GM12878 (cell line): Measurements from ENCODE around the gene FOXO1. TPM values are rescaled to one million over a fixed set of nuclear protein-coding genes. Genes with fewer than 3 reads are reported as not detected.

Experiments
- ATAC-seq: fragments of 200-7000 bp; cut with Tn5 transposase; 3 replicates; pipeline ENCODE4 v1.9.1; 2020; ENCODE audit warnings: mild to moderate bottlenecking, moderate library complexity
- BruUV-seq: library from RNA; stranded (reverse); fragments of 400-500 nt; replicated peaks from 2 replicates; lab custom pipeline; 2021; lab: Mats Ljungman, UMichigan
- CTCF ChIA-PET: fragments of 300-600 bp; sonication (Branson Sonifier 250); formaldehyde crosslinking; extraction: SDS; loops from one replicate; lab custom pipeline; 2021; ENCODE audit warnings: inconsistent platforms; lab: Yijun Ruan, JAX
- POLR2A ChIA-PET: fragments of 350-600 bp; formaldehyde crosslinking; extraction: SDS; loops from one replicate; lab custom pipeline; 2021; ENCODE audit warnings: inconsistent platforms; lab: Charles Lee
- RAD21 ChIA-PET: fragments of 300-600 bp; sonication (Branson Sonifier 250); formaldehyde crosslinking; loops from one replicate; lab custom pipeline; 2023; ENCODE audit warnings: antibody characterized with exemption; ENCODE audit not compliant: unreplicated experiment; lab: Charles Lee
- SMC1A ChIA-PET: fragments of 300-600 bp; sonication (Branson Sonifier 250); formaldehyde crosslinking; loops from one replicate; lab custom pipeline; 2023; ENCODE audit not compliant: unreplicated experiment, uncharacterized antibody; lab: Charles Lee
- DNase-seq: peaks from one replicate; pipeline ENCODE4 v3.0.0-alpha.2; 2011; ENCODE audit warnings: low read depth, low spot score
- FAIRE-seq: peaks from 3 replicates; lab custom pipeline; 2011; peaks lifted over from hg19 to GRCh38; lab: Jason Lieb, UNC
- H2AFZ ChIP-seq: 2 replicates; pipeline ENCODE4 v1.6.0; 2011; ENCODE audit warnings: low read depth, low read length, control low read depth; ENCODE audit not compliant: control insufficient read depth
- H3K27ac ChIP-seq: 2 replicates; pipeline ENCODE4 v1.5.1; 2011; ENCODE audit warnings: control low read depth; ENCODE audit not compliant: control insufficient read depth, insufficient read depth
- H3K27me3 ChIP-seq, 2 experiments: replicated peaks in 1 of 2; 2 replicates each; pipeline versions ENCODE4 v1.6.0 to v1.6.1; 2011; ENCODE audit warnings: low read length in 1 of 2; ENCODE audit not compliant: control insufficient read depth in 2 of 2, insufficient read depth in 2 of 2
- H3K36me3 ChIP-seq, 2 experiments: 2 replicates each; pipeline ENCODE4 v1.5.1; 2011; ENCODE audit warnings: low read length in 1 of 2; ENCODE audit not compliant: control insufficient read depth in 2 of 2, insufficient read depth in 2 of 2
- H3K4me1 ChIP-seq: 2 replicates; pipeline ENCODE4 v1.6.1; 2011; ENCODE audit warnings: mild to moderate bottlenecking, low read length, moderate library complexity, mixed read lengths; ENCODE audit not compliant: control insufficient read depth, insufficient read depth
- H3K4me2 ChIP-seq: 2 replicates; pipeline ENCODE4 v1.6.0; 2011; ENCODE audit warnings: control low read depth; ENCODE audit not compliant: control insufficient read depth, insufficient read depth
- H3K4me3 ChIP-seq: fragments of 200-600 bp; sonication (generic); 2 replicates; pipeline ENCODE4 v1.5.1; 2016
- H3K79me2 ChIP-seq: 2 replicates; pipeline ENCODE4 v1.6.0; 2011; ENCODE audit warnings: low read length; ENCODE audit not compliant: control insufficient read depth, insufficient read depth
- H3K9ac ChIP-seq: 2 replicates; pipeline ENCODE4 v1.8.0; 2011; ENCODE audit warnings: low read length, control low read depth, mixed read lengths; ENCODE audit not compliant: control insufficient read depth, insufficient read depth
- H3K9me3 ChIP-seq: replicated peaks from 3 replicates; pipeline ENCODE4 v1.5.1; 2011; ENCODE audit warnings: mild to moderate bottlenecking, low read length; ENCODE audit not compliant: control insufficient read depth, insufficient read depth
- H4K20me1 ChIP-seq: 2 replicates; pipeline ENCODE4 v1.6.0; 2011; ENCODE audit not compliant: control insufficient read depth, insufficient read depth
- ASH2L ChIP-seq: fragments of 300-600, 200-600 bp; sonication (generic); IDR thresholded peaks from 2 replicates; pipeline ENCODE4 v1.6.1; 2017; ENCODE audit warnings: low read depth, mild to moderate bottlenecking, borderline replicate concordance
- ATF3 ChIP-seq: IDR thresholded peaks from 2 replicates; pipeline ENCODE4 v1.6.1; 2011; ENCODE audit warnings: low read depth, mild to moderate bottlenecking, low read length, moderate library complexity, borderline replicate concordance; ENCODE audit errors: extremely low read depth
- CREB1 ChIP-seq: IDR thresholded peaks from 2 replicates; pipeline ENCODE4 v1.6.1; 2012; ENCODE audit warnings: low read depth, mild to moderate bottlenecking, inconsistent platforms
- EGR1 ChIP-seq, 2 experiments: IDR thresholded peaks; 1 replicate in 1 of 2; 2 replicates in 1 of 2; pipeline ENCODE4 v1.6.1; 2011 to 2012; ENCODE audit warnings: low read depth in 2 of 2, low read length in 2 of 2, borderline replicate concordance in 1 of 2, mild to moderate bottlenecking in 1 of 2, moderate library complexity in 1 of 2
- HDAC6 ChIP-seq: fragments of 200-600 bp; sonication (generic); IDR thresholded peaks from one replicate; pipeline ENCODE4 v1.8.0; 2017; ENCODE audit warnings: antibody characterized with exemption; ENCODE audit not compliant: unreplicated experiment
- HDGF ChIP-seq: fragments of 450-650 bp; IDR thresholded peaks from 2 replicates; pipeline ENCODE4 v1.6.1; 2016; ENCODE audit warnings: antibody characterized with exemption
- IRF5 ChIP-seq: fragments of 450-650 bp; IDR thresholded peaks from 2 replicates; pipeline ENCODE4 v1.6.1; 2017; ENCODE audit warnings: borderline replicate concordance
- NFYA ChIP-seq: IDR thresholded peaks from 2 replicates; pipeline ENCODE4 v1.6.1; 2011; ENCODE audit warnings: low read depth, mild to moderate bottlenecking, low read length, improper control_type of control experiment, borderline replicate concordance
- NR2C1 ChIP-seq: fragments of 450-650 bp; IDR thresholded peaks from 2 replicates; pipeline ENCODE4 v1.6.1; 2017; ENCODE audit warnings: antibody characterized with exemption, mild to moderate bottlenecking, moderate library complexity
- PBX3 ChIP-seq: IDR thresholded peaks from 2 replicates; pipeline ENCODE4 v1.6.1; 2011; ENCODE audit warnings: mild to moderate bottlenecking, low read depth, low read length, moderate library complexity; ENCODE audit not compliant: insufficient replicate concordance
- POU2F2 ChIP-seq: IDR thresholded peaks from 3 replicates; pipeline ENCODE4 v1.6.1; 2011; ENCODE audit warnings: low read depth, mild to moderate bottlenecking, low read length, borderline replicate concordance
- SMAD5 ChIP-seq: IDR thresholded peaks from 2 replicates; pipeline ENCODE4 v1.6.1; 2016; ENCODE audit warnings: antibody characterized with exemption, low read depth
- TAF1 ChIP-seq: IDR thresholded peaks from 2 replicates; pipeline ENCODE4 v1.6.1; 2011; ENCODE audit warnings: mild to moderate bottlenecking, low read depth, low read length, borderline replicate concordance
- USF1 ChIP-seq: IDR thresholded peaks from 2 replicates; pipeline ENCODE4 v1.6.1; 2011; ENCODE audit warnings: borderline replicate concordance, low read depth, mild to moderate bottlenecking, moderate library complexity, mixed read lengths, low read length; ENCODE audit not compliant: insufficient read depth; ENCODE audit errors: extremely low read length
- YY1 ChIP-seq: IDR thresholded peaks from 2 replicates; pipeline ENCODE4 v1.6.1; 2011; ENCODE audit warnings: low read depth, mild to moderate bottlenecking, low read length
- ZNF384 ChIP-seq: IDR thresholded peaks from 2 replicates; pipeline ENCODE4 v1.6.1; 2012; ENCODE audit warnings: low read depth, mild to moderate bottlenecking, low read length, improper control_type of control experiment, borderline replicate concordance
- WGBS: methylation state at CpG from one replicate; pipeline ENCODE4 v1.1.6; 2016; ENCODE audit warnings: low lambda C conversion rate; ENCODE audit not compliant: insufficient replicate concordance, insufficient coverage; ENCODE audit errors: missing lambda C conversion rate; 5-methylcytosine and 5-hydroxymethylcytosine counted together
- in situ Hi-C: fragments of 300-500 bp; cut with MboI; formaldehyde crosslinking; loops from 9 replicates; pipeline ENCODE4 v1.14.3; 2018; ENCODE audit warnings: mixed read lengths
- intact Hi-C: fragments of 100-400 bp; cut with micrococcal nuclease; formaldehyde crosslinking; loops from one replicate; pipeline ENCODE4 v1.14.2; 2022; ENCODE audit not compliant: unreplicated experiment
- polyA plus RNA-seq, 11 experiments: library from polyadenylated mRNA; depleted of rRNA in 4 of 11; unstranded in 6 of 11; stranded (reverse) in 5 of 11; fragments of >200 nt; fragmentation: Nextera tagmentation in 4 of 11; fragmentation: Illumina TruSeq in 1 of 11; extraction: Ambion mirVana in 4 of 11; extraction: Trizol in 1 of 11; gene quantifications; 1 replicate in 1 of 11; 2 replicates in 10 of 11; pipeline versions ENCODE4 v1.2.1 to v1.2.3, GENCODE V29; 2011 to 2016; ENCODE audit warnings: inconsistent platforms in 2 of 11, missing spikeins in 2 of 11, low read depth in 1 of 11
- total RNA-seq, 4 experiments: library from RNA; depleted of rRNA in 3 of 4; stranded (reverse); fragments of >200 nt in 3 of 4; fragmentation: Illumina TruSeq in 1 of 4; extraction: Trizol in 1 of 4; gene quantifications; 2 replicates each; pipeline versions ENCODE4 v1.2.1 to v1.2.3, GENCODE V29; 2013 to 2021

The FOXO1 gene
- total and polyA plus RNA-seq, 10 of the 15 experiments (the other 5 are each of a cell fraction or from before 2014, with no cell fraction given): 0.58 to 8.3 (median 0.88) TPM

GRCh38 chr13:40611004-40611403 is 55.4 kb downstream of the FOXO1 start:
- Histone ChIP-seq H2AFZ (no peak overlapping the region), H3K4me2 (no peak overlapping the region), H3K27me3 (no peaks in the 10 kb centered on the region), H3K27ac (no peak overlapping the region), H3K4me1 (peaks cover 19% of the 10 kb centered on the region), H3K4me3 (no peak overlapping the region), H3K9me3 (peaks cover 2% of the 10 kb centered on the region; the same call in 1 of the 3 replicates), H3K9ac (no peak overlapping the region), H4K20me1 (peaks cover 3% of the 10 kb centered on the region), H3K79me2 (peaks cover 21% of the 10 kb centered on the region), H3K36me3 (peaks cover 0 to 2% of the 10 kb centered on the region in 2 experiments; a peak in 1 of 4 replicates)
- FAIRE-seq: no peak
- BruUV-seq: no TSS peak
- 99% methylated on average over 3 of the region's 3 CpGs for WGBS
- ChIA-PET RAD21 (no interaction called here), SMC1A (interaction anchor here (0.8 to 1.0 kb wide), 2 partner anchors 19 to 52 kb away, joined by 3 read pairs; no protein-coding TSS in a partner anchor), CTCF (no interaction called here), POLR2A (no interaction called here)
- no peak for TF ChIP-seq HDGF
- no peak for TF ChIP-seq IRF5
- no peak for TF ChIP-seq ZNF384
- no peak for TF ChIP-seq YY1
- TF ChIP-seq HDAC6: no peak
- no peak for TF ChIP-seq NR2C1
- TF ChIP-seq USF1: no peak
- no peak for TF ChIP-seq ASH2L
- TF ChIP-seq PBX3: no peak
- no peak for TF ChIP-seq EGR1 (IDR thresholded peaks at IDR 0.05; ENCODE audit: borderline replicate concordance in 1 of 2, low read depth in 2 of 2, low read length in 2 of 2)
- no peak for TF ChIP-seq ATF3
- no peak for TF ChIP-seq POU2F2
- no peak for TF ChIP-seq CREB1
- TF ChIP-seq NFYA: no peak
- TF ChIP-seq TAF1: no peak
- TF ChIP-seq SMAD5: no peak
- DNase-seq: no peak
- in situ Hi-C loops (no loop called here), intact Hi-C loops (no loop called here)
- ATAC-seq: no peak
